HG03521 (cell line): ENCODE results near the gene OR7C1.
"Not testable (repeated sequence)": the region's sequence is repeated elsewhere in the genome, so short reads cannot be mapped to it uniquely, and the experiment has no call there.

ENCODE experiments used
- ATAC-seq: cut with Tn5 transposase; IDR thresholded peaks from one replicate; pipeline ENCODE4 v1.9.1; 2021; ENCODE audit warnings: mild to moderate bottlenecking, moderate library complexity; ENCODE audit not compliant: unreplicated experiment

Gene OR7C1

DNA sequence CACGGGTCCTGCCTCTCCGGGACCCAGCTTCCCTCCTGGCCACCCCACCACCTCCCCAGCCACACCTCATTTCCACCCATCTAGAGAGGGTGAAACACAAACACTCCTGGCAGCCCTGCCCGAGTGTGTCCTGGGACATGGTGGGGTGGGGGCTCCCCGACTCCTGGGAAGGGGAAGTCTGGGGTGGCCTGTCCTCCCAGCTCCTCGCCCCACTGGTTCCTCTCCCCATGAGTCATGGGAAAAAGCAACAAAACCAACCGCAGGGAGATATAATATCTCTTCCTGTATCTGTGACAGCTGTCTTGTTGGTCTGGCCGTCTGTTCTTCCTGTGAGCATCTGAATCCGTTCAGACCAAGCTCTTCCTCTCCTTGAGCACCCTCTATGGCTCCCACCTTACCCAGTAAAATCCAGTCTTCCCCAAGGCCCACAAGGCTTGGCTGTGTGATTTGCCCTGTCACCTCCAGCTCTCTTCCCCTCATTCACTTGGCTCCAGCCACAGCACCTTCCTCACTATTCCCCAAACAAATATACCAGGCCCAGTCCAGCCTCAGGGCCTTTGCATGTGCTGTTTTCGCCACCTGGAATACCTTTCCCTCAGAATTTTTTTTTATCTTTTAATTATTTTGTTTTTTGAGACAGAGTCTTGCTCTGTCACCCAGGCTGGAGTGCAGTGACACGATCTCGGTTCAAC lies 49.7 kb downstream of the OR7C1 start:
- not testable (repeated sequence) for ATAC-seq

DNA sequence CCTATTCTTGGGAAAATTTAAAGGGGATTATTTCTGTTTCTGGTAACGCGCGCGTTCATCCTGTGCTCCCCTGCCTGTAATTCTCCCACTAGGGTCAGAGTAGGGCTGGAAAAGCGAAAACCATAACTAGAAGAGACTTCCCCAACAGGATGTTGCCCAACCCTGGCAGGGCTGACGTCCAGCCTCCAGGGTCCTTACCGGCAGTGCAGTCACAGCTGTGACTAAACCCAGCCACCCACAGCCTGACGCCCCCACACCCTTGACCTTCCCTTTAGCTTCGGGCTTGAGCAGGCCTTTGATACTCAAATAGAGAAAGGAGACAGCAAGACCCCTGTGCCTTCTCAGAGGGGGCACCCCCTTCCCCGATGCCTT lies 50.3 kb downstream of the OR7C1 start:
- ATAC-seq: not testable (repeated sequence)

DNA sequence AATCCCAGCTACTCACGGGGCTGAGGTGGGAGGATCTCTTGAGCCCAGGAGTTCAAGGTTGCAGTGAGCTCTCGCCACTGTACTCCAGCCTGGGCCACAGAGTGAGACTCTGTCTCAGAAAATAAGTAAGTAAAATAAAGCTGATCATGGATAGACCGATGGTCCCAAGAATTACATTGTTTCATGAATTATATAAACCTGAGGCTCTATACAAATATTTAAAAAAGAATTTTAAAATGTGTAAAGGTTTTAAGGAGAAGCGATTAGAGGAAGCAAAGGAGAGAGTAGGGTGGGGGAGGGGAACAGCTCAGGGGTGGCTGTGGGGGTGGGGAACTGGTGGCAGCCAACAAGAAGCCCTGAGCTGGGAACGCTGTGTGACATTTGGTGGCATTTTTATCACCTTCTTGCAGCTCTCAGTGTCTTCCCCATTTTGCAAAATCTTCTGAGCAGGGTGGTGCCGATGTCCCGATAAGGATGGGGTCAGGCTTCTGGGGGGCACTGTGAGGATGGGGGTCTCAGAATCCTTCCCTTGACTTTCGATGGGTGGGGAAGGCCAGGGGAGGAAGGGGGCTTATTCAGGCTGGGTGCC lies 51.5 kb downstream of the OR7C1 start:
- not testable (repeated sequence) for ATAC-seq

DNA sequence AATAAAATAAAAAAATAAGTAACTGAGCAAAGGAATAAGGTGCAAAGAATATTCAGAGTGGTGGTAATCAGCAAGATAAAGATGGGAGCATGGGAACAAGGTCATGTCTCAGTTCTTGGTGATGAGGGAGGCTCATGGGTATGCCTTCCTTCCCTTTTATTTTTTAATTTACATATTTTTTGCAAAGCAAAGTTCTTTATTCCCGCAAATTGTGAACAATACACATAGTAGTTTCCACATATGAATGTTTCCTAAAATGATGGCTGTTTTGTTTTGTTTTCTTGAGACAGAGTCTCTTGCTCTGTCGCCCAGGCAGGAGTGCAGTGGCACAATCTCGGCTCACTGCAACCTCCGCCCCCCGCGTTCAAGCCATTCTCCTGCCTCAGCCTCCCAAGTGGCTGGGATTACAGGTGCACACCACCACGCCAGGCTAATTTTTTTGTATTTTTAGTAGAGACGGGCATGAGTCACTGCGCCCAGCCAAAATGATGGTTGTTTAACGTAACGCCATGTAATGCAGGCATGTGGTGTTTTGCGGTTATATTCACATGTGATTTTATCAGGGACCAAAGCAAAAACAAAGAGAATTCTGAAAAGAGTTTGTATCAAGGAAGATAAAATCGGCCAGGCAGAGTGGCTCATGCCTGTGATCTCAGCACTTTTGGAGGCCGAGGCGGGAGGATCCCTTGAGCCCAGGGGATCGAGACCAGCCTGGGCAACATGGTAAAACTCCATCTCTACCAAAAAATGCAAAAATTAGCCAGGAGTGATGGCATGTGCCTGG lies 52.2 kb downstream of the OR7C1 start:
- no peak for ATAC-seq

DNA sequence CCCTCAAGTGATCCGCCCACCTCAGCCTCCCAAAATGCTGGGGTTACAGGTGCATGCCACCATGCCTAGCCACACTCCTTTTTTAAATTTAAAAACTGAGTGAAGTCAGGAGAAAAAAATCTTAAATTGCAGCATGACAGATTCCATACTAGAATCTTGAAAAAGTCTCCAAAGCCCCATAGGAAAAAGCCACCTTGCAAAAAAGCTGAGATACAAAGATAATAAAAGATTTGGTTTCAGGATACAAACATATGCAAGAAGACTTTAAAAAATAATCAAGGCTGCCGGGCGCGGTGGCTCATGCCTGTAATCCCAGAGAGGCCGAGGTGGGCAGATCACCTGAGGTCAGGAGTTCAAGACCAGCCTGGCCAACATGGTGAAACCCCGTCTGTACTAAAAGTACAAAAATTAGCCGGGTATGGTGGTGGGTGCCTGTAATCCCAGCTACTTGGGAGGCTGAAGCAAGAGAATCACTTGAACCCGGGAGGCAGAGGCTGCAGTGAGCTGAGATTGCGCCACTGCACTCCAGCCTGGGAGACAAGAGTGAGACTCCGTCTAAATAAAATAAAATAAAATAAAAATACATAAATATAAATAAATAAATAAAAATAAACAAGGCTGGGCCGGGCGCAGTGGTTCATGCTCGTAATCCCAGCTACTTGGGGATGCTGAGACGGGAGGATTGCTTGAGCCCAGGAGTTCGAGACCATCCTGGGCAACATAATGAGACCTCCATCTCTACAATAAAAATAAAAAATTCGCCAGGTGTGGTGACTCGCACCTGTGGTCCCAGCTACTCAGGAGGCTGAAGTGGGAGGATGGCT lies 53.1 kb downstream of the OR7C1 start:
- ATAC-seq: not testable (repeated sequence)

DNA sequence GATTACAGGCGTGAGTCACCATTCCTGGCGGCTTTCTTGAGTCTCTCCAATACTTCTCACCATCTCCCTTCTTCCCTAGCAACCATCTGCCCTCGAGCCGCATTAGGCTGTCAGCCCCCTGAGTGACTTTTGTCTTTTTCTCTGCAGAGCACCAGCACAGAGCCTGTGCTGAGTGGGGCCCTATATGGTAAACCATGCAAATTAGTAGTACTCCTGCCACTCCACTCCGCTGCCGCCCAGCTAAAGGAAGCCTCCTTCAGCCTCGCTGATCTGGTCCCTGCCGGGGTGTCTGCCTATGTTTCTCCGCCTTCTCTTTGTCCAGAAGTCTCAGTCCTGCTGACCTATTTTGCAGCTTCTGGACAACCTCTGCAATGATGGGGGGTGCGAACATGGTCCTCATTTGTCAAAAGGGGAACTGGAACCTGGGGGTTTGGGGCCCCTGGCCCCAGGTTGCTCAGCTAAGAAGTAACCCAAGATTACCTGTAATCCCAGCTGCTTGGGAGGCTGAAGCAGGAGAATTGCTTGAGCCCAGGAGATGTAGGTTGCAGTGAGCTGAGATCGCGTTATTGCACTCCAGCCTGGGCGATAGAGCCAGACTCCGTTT lies 54.3 kb downstream of the OR7C1 start:
- ATAC-seq: not testable (repeated sequence)

DNA sequence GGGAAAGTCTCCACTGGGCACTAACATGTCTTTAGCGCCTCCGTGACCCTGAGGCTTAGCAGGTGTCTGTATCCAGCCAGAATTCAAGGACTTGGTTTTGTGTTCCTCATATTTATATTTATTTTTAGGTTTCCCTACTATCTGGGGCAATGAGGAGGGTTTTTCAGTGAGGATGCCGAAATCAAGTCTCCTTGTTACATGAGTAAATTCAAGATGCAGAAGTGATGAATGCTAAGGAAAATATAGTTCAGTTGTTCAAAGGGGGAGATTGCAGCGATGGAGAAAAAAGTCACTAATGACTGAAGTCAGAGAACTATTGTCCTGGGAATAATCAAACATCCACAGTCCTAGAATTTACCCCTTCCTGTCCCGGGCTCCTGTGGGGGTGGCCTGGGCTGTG lies 55.8 kb downstream of the OR7C1 start:
- no peak for ATAC-seq

DNA sequence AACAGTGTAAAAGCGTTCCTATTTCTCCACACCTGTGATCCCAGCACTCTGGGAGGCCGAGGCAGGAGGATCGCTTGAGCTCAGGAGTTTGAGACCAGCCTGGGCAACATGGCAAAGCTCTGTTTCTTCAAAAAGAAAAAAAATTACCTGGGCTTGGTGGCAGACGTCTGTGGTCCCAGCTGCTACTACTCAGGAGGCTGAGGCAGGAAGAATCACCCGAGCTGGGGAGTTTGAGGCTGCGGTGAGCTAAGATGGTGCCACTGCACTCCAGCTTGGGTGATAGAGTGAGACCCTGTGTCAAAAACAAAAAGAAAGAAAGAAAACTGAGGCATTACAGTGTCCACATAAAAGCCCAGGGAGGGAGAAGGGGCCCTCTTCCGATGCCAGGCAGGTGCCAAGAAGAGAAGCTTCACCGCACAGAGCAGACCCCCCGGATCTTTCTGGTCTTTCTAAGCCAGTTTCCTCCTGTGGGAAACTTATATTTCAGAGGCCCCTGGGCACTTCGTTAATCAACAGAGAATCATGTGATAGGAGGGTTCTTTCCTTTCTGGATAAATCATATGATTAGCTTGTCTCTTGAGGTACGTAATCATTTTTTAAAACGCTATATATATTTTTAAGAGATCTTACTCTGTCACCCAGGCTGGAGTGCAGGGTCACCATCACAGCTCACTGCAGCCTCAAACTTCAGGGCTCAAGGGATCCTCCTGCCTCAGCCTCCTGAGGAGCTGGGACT lies 56.7 kb downstream of the OR7C1 start, which contains the start of gene ADGRE2:
Gene ADGRE2 (minus strand): TSS at position 451 of the 736 bp plus-strand sequence. CDS start 1,804 bp downstream, outside the sequence.
- not testable (repeated sequence) for ATAC-seq

DNA sequence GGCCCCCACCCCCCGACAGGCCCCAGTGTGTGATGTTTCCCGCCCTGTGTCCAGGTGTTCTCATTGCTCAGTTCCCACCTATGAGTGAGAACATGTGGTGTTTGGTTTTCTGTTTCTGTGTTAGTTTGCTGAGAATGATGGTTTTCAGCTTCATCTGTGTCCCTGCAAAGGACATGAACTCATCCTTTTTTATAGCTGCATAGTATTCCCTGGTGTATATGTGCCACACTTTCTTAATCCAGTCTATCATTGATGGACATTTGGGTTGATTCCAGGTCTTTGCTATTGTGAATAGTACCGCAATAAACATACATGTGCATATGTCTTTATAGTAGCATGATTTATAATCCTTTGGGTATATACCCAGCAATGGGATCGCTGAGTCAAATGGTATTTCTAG lies 57.3 kb downstream of the OR7C1 start:
- not testable (repeated sequence) for ATAC-seq

DNA sequence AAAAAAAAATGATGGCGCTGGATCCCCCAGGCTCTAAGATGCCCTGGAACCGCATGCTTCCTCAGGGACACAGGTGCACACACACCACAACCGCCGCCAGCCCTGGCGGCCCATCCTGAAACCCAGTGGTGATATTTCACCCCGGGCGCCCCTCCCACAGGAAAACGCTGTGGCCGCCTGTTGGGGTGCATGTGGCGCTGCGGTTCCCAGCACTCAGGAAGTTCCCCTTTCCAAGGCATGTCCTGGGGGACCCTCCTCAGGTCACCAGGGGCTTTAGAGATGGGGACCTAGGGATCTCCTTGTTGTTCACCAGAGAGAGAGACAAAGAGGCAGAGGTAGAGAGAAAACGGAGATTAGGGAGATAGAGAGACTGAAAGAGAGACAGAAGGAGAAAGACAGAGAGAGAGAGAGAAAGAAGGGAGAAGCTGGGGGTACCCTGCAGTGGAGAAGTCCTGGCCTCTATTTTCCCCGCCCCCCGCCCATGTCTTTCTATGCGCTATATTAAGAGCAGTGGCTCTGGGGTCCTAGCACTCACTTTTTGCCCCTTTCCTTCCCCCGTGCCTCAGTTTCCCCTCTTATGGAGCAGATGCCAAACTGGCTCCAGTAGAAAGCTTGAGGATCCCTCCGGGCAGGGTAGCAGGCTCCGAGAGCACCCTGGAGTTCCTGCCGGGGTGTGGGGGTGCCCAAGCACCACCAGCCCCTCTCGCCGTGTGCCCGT lies 59.0 kb downstream of the OR7C1 start:
- no peak for ATAC-seq

DNA sequence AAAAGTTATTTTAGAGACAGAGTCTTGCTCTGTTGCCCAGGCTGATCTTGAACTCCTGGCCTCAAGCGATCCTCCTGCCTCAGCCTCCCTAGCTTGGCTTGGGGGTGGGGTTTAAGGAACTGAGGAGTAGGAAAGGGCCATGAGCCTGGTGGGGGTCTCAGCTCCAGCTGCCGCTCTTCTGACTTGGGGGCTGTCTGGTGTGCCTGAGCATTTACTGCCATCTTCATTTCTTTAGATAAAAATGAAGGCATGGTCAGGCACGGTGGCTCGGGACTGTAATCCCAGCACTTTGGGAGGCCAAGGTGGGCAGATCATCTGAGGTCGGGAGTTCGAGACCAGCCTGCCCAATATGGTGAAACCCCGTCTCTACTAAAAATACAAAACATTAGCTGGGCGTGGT lies 59.7 kb downstream of the OR7C1 start:
- not testable (repeated sequence) for ATAC-seq

DNA sequence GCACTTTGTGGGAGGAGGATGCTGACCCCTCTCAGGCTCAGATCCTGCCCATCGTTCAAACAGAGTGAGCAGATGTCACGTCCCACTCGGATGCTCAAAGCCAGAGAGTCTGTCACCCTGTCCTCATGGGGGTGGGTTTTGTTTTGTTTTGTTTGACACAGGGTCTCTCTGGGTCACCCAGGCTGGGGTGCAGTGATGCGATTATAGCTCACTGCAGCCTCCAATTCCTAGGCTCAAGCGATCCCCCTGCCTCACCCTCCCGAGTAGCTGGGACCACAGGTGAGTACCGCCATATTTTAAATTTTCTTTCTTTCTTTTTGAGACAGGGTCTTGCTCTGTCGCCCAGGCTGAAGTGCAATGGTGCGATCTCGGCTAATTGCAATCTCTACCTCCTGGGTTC lies 60.6 kb downstream of the OR7C1 start:
- no peak for ATAC-seq

DNA sequence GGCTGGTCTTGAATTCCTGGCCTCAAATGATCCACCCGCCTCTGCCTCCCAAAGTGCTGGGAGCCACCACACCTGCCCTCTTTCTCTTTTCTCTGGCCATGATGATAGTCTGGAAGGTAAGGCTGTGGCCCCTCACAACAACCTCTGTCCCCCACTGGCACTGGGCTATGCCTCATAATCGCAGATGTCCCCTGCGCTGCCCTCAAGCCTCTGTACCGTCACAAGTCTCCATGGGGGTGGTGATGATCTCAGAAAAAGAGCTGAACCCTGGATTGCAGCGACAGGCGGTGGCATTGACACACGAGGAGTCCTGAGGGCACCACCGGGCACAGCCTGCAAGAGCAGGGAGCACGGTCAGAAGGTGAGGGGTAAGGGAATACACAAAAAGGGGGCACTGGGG lies 61.3 kb downstream of the OR7C1 start:
- ATAC-seq: not testable (repeated sequence)

DNA sequence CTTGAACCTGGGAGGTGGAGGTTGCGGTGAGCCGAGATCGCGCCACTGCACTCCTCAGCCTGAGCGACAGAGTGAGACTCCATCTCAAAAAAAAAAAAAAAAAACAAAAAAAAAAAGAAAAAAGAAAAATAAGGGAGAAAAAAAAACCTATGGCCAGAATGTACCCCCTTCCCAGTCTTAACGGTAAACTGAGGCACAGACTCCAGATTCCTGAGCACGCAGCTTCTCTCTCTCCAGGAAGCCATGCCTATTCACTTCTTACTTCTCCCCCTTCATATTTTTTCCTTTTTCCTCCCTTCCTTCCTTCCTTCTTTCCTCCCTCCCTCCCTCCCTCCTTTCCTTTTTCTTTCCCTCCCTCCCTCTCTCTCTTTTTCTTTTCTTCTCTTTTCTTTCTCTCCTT lies 62.0 kb downstream of the OR7C1 start:
- no peak for ATAC-seq

DNA sequence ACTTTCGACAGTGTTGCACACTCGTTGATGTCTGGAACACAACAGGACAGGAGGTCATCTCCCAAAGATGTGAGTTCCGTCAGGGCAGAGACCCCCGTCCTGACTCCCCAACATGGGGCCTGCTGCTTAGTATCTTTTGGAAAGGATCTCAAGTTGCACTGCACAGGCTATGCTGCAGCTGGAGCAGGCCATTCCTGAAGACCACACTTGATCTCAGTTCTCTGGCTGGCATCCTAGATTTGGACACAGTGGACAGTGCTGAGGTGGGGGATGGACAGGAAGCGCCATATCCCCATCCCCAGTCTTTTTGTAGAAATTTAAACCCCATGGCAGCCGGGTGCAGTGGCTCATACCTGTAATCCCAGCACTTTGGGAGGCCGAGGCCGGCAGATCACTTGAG lies 62.5 kb downstream of the OR7C1 start:
- ATAC-seq: no peak

DNA sequence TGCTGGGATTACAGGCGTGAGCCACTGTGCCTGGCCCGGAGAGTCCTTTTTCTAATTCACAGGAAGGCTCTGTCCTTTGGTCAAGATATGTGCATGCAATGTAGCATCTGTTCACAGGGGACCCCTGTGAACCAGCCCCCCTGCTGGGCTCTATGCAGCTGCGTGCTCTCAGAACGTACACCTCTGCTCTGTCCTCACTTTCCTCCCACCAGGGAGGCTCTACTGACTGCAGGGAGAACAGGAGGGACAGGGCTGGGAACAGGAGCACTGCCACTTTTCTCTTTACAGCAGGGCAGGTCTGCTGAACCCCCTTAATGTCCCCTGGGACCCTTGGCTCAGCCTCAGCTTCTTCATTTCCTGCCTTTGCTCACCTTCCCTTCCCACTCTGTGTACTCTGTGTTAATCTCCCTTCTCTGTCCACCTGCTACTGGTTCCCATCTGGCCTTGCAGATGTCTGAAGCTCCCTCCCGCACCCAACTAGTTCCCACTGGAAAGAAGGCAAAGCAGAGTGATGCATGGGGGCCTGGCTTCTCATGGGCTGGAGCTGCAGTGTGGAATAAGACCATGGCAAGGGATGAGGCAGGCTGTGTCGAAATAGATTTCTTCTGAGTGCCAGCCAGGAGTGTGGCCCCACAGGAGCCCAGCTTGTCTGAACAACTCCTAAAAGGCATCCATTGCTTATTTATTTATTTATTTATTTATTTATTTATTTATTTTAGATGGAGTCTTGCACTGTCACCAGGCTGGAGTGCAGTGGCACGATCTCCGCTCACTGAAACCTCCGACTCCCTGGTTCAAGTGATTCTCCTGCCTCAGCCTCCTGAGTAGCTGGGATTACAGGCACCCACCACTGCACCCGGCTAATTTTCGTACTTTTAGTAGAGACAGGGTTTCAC lies 63.8 kb downstream of the OR7C1 start:
- no peak for ATAC-seq

DNA sequence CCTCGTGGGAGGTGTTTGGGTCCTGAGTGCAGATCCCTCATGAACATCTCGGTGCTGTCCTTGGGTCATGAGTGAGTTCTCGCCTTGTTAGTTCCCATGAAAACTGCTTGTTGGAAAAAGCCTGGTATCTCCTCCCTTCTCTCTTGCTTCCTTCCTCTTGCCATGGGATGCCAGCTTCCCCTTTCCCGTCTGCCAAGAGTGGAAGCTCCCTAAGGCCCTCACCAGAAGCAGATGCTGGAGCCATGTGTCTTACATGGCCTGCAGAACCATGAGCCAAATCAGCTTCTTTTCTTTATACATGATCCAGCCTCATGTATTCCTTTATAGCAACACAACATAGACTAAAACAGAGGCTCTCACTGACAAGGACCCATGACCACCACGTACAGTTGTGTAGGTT lies 64.8 kb downstream of the OR7C1 start:
- ATAC-seq: no peak

DNA sequence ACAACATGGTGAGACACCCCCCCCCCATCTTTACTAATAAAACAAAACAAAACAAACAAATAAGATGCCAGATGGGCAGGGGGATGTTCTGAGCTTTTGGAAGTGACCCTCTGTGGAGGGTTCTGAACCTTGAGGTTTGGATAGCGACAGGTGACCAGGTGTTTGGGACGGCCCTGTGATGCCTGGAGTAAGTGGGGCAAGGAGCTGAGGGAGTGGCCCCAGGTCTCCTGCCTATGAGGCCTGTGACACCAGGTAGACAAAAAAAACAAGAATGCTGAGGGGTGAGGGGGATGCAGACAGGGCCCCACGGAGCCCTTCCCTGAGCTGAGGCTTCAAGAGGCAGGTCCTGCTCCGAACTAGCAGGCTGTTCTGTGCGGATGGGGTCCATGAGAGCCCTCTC lies 65.8 kb downstream of the OR7C1 start:
- ATAC-seq: no peak
